Neutrophil (primary cell): ENCODE data around the gene RAB25.
"Not testable (repeated sequence)": the region's sequence is repeated elsewhere in the genome, so short reads cannot be mapped to it uniquely, and the experiment has no call there.

Source experiments
- H3K27ac ChIP-seq: fragments of 200-600 bp; sonication (generic); 2 replicates; pipeline ENCODE4 v1.5.1; 2016; ENCODE audit warnings: mild to moderate bottlenecking, moderate library complexity
- H3K27me3 ChIP-seq: fragments of 200-600 bp; sonication (generic); 2 replicates; pipeline ENCODE4 v1.6.0; 2016; ENCODE audit warnings: mild to moderate bottlenecking
- H3K36me3 ChIP-seq: fragments of 200-600 bp; sonication (generic); 2 replicates; pipeline ENCODE4 v1.5.1; 2017
- H3K4me1 ChIP-seq, 2 experiments: fragments of 200-600 bp in 1 of 2; sonication (generic) in 1 of 2; 1 replicate in 1 of 2; 2 replicates in 1 of 2; pipeline versions ENCODE4 v1.5.1 to v1.6.1; 2013 to 2016; ENCODE audit warnings: low read depth in 1 of 2, low read length in 1 of 2, mild to moderate bottlenecking in 1 of 2, moderate library complexity in 1 of 2; ENCODE audit not compliant: control insufficient read depth in 1 of 2, insufficient read depth in 1 of 2
- H3K4me3 ChIP-seq, 2 experiments: fragments of 200-600 bp in 1 of 2; sonication (generic) in 1 of 2; 1 replicate in 1 of 2; 2 replicates in 1 of 2; pipeline ENCODE4 v1.5.1; 2013 to 2016; ENCODE audit warnings: low read depth in 1 of 2, low read length in 1 of 2, mild to moderate bottlenecking in 1 of 2, moderate library complexity in 1 of 2
- H3K9me3 ChIP-seq: fragments of 200-600 bp; sonication (generic); 2 replicates; pipeline ENCODE4 v1.5.1; 2016
- CTCF ChIP-seq: fragments of 200-600 bp; sonication (generic); IDR thresholded peaks from 2 replicates; pipeline ENCODE4 v1.5.1; 2016; ENCODE audit warnings: antibody characterized with exemption

RAB25 gene

GRCh38 chr1:156021093-156021428 is 39.9 kb upstream of the RAB25 start:
- peaks cover 31% of the 10 kb centered on the region for H3K36me3 ChIP-seq
- H3K4me1 ChIP-seq, result peaks cover 21 to 22% of the 10 kb centered on the region in 2 experiments
- peak overlapping the region; percentile 73 to 93 for H3K4me3 ChIP-seq
- H3K9me3 ChIP-seq, result no peaks in the 10 kb centered on the region
- no peak for TF ChIP-seq CTCF
- H3K27ac ChIP-seq, result peak overlapping the region; percentile 87
- peaks cover 14% of the 10 kb centered on the region for H3K27me3 ChIP-seq

- H3K27me3 ChIP-seq, result peaks cover 17% of the 10 kb centered on the region
- peaks cover 22% of the 10 kb centered on the region for H3K36me3 ChIP-seq
- H3K27ac ChIP-seq, result no peak overlapping the region
- H3K9me3 ChIP-seq, result no peaks in the 10 kb centered on the region
- peaks cover 21 to 22% of the 10 kb centered on the region in 2 experiments for H3K4me1 ChIP-seq
- H3K4me3 ChIP-seq, result no peak overlapping the region
- TF ChIP-seq CTCF, result no peak
These were observed 39.0 kb upstream of the RAB25 start for GRCh38 chr1:156021954-156022353.

DNA sequence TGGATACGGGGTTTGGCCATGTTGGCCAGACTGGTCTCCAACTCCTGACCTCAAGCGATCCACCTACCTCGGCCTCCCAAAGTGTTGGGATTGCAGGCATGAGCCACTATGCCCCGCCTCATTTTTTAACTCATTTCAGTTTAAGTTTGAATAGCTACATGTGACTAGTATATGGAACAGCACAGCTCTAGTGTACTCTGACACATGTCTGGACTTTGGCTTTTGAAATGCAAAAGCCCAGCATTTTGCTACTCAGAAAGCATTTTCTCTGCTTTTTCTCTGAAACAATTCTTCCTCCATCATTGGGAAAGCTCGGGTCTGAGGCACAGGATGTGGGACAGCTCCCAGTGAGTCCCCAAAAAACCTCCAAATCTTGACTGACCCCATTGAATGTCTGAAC is 36.2 kb upstream of the RAB25 start:
- H3K27me3 ChIP-seq, result peaks cover 17% of the 10 kb centered on the region
- no peaks in the 10 kb centered on the region for H3K9me3 ChIP-seq
- no peak overlapping the region for H3K27ac ChIP-seq
- H3K36me3 ChIP-seq, result no peaks in the 10 kb centered on the region
- no peak for TF ChIP-seq CTCF
- peaks cover 9 to 11% of the 10 kb centered on the region in 2 experiments for H3K4me1 ChIP-seq
- no peak overlapping the region for H3K4me3 ChIP-seq

- no peak for TF ChIP-seq CTCF
- H3K36me3 ChIP-seq, result no peaks in the 10 kb centered on the region
- H3K9me3 ChIP-seq, result no peaks in the 10 kb centered on the region
These were observed 35.1 kb upstream of the RAB25 start for GRCh38 chr1:156025876-156026275.

DNA sequence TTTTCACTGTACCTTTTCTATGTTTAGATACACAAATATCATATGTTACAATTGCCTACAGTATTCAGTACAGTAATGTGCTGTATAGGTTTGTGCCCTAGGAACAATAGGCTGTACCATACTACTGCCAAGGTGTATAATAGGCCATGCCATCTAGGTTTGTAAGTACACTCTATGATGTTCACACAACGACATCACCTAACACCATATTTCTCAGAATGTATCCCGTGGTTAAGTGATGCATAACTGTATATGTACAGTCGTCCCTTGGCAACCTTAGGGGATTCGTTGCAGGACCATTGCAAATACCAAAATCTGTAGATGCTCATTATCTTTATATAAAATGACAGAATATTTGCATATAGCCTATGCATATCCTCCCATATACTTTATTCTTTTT is 34.4 kb upstream of the RAB25 start:
- no peak overlapping the region for H3K4me3 ChIP-seq
- TF ChIP-seq CTCF, result no peak
- H3K4me1 ChIP-seq, result no peaks in the 10 kb centered on the region
- H3K27ac ChIP-seq, result no peak overlapping the region
- peaks cover 17% of the 10 kb centered on the region for H3K27me3 ChIP-seq
- no peaks in the 10 kb centered on the region for H3K9me3 ChIP-seq
- H3K36me3 ChIP-seq, result no peaks in the 10 kb centered on the region

More at GRCh38 chr1:156025876-156026275, 35.1 kb upstream of the RAB25 start:
- Histone ChIP-seq H3K4me1 (peaks cover 2 to 3% of the 10 kb centered on the region in 2 experiments), H3K27me3 (peaks cover 17% of the 10 kb centered on the region), H3K27ac (no peak overlapping the region), H3K4me3 (no peak overlapping the region)

DNA sequence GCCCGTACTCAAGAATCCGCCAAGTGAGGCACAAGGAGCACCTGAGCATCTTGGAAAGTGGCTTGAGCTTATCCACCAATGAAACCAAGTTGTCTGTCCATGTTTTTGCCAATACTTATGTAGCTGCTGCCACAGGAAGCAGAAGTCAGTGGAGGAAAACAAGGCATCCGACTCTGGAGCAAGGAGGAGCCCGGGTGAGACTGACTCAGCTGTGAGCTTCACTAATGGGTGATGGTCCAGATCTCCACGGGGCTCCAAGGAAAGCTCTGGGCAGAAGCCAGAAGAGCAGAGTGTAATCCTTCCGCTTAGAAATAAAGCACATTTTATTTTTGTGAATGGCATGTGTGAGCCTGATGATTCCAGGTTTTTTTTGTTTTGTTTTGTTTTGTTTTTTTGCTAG is 27.9 kb upstream of the RAB25 start:
- Histone ChIP-seq H3K4me1 (no peaks in the 10 kb centered on the region), H3K27ac (no peak overlapping the region), H3K36me3 (no peaks in the 10 kb centered on the region), H3K4me3 (no peak overlapping the region), H3K9me3 (no peaks in the 10 kb centered on the region), H3K27me3 (no peaks in the 10 kb centered on the region)
- TF ChIP-seq CTCF, result no peak

DNA sequence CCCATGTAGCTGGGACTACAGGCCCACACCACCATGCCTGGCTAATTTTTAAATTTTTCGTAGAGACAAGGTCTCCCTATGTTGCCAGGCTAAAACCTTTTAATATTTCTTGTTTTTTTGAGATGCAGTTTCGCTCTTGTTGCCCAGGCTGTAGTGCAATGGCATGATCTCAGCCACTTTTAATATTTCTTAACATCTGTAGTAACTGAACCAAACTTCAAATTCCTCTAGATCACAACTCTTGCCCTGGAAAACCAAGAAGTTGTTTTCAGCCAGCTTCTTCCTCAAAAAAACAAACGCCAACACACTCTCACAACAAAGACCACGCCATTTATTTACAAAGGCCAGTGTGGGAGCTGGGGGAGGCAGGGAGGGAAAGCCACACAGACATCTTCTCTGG is 26.0 kb upstream of the RAB25 start:
- not testable (repeated sequence) for H3K27ac ChIP-seq, H3K4me3 ChIP-seq, H3K9me3 ChIP-seq, H3K4me1 ChIP-seq, H3K27me3 ChIP-seq, H3K36me3 ChIP-seq
